GM23338 (cell line): ENCODE results near the gene MAGI1. TPM values are rescaled to one million over a fixed set of nuclear protein-coding genes. Genes with fewer than 3 reads are reported as not detected.
A peak's percentile ranks its signal among the peaks of the same experiment; 100 is the strongest.

Experiments used
- ATAC-seq: fragments of 200-7000 bp; cut with Tn5 transposase; 3 replicates; pipeline ENCODE4 v1.9.1; 2020
- DNase-seq: peaks from one replicate; pipeline ENCODE4 v3.0.0-alpha.2; 2015; ENCODE audit warnings: low spot score
- H2AFZ ChIP-seq: fragments of 200-600 bp; sonication (generic); 2 replicates; pipeline ENCODE4 v1.8.0; 2016; ENCODE audit warnings: antibody characterized with exemption, mild to moderate bottlenecking, moderate library complexity
- H3F3A ChIP-seq: fragments of 200-600 bp; sonication (generic); replicated peaks from 2 replicates; pipeline ENCODE4 v1.8.0; 2017; ENCODE audit warnings: antibody characterized with exemption, mixed run types, low read depth
- H3K27ac ChIP-seq: fragments of 200-600 bp; sonication (generic); 2 replicates; pipeline ENCODE4 v1.6.1; 2016; ENCODE audit warnings: low read depth
- H3K27me3 ChIP-seq: fragments of 200-600 bp; sonication (generic); 2 replicates; pipeline ENCODE4 v1.8.0; 2016; ENCODE audit warnings: mild to moderate bottlenecking, mixed run types, moderate library complexity; ENCODE audit not compliant: insufficient read depth
- H3K36me3 ChIP-seq: fragments of 200-600 bp; sonication (generic); 2 replicates; pipeline ENCODE4 v1.8.0; 2016; ENCODE audit warnings: mild to moderate bottlenecking; ENCODE audit not compliant: insufficient read depth
- H3K4me1 ChIP-seq: fragments of 200-600 bp; sonication (generic); 2 replicates; pipeline ENCODE4 v1.8.0; 2016; ENCODE audit warnings: mild to moderate bottlenecking, moderate library complexity; ENCODE audit not compliant: insufficient read depth
- H3K4me2 ChIP-seq: fragments of 200-600 bp; sonication (generic); 2 replicates; pipeline ENCODE4 v1.7.1; 2017; ENCODE audit warnings: mixed run types
- H3K4me3 ChIP-seq: fragments of 200-600 bp; sonication (generic); 2 replicates; pipeline ENCODE4 v1.6.1; 2016; ENCODE audit warnings: mixed run types
- H3K79me2 ChIP-seq: fragments of 200-600 bp; sonication (generic); replicated peaks from 2 replicates; pipeline ENCODE4 v1.8.0; 2017; ENCODE audit warnings: mild to moderate bottlenecking; ENCODE audit not compliant: insufficient read depth
- H3K9me2 ChIP-seq: fragments of 200-600 bp; sonication (generic); 2 replicates; pipeline ENCODE4 v1.8.0; 2017; ENCODE audit not compliant: insufficient read depth
- H4K20me1 ChIP-seq: fragments of 200-600 bp; sonication (generic); replicated peaks from 2 replicates; pipeline ENCODE4 v1.8.0; 2017; ENCODE audit warnings: mild to moderate bottlenecking; ENCODE audit not compliant: insufficient read depth
- H3K27ac Mint-ChIP-seq: 2 replicates; pipeline ENCODE4 v1.8.0; 2020; ENCODE audit warnings: inconsistent platforms, mild to moderate bottlenecking, moderate library complexity, mixed read lengths
- H3K27me3 Mint-ChIP-seq: 3 replicates; pipeline ENCODE4 v1.8.0; 2022; ENCODE audit warnings: low read depth, mild to moderate bottlenecking, moderate library complexity, mixed read lengths, inconsistent platforms; ENCODE audit not compliant: insufficient read depth, poor library complexity
- H3K36me3 Mint-ChIP-seq: 3 replicates; pipeline ENCODE4 v1.8.0; 2021; ENCODE audit warnings: low read depth, mild to moderate bottlenecking, inconsistent platforms, moderate library complexity, mixed read lengths
- H3K4me1 Mint-ChIP-seq: 3 replicates; pipeline ENCODE4 v1.8.0; 2020; ENCODE audit warnings: mild to moderate bottlenecking, inconsistent platforms, mixed read lengths
- H3K4me3 Mint-ChIP-seq: 3 replicates; pipeline ENCODE4 v1.8.0; 2021; ENCODE audit warnings: moderate library complexity, mild to moderate bottlenecking, inconsistent platforms, mixed read lengths
- H3K9me3 Mint-ChIP-seq: 3 replicates; pipeline ENCODE4 v1.8.0; 2020; ENCODE audit warnings: moderate library complexity, mild to moderate bottlenecking, inconsistent platforms, mixed read lengths
- CREB1 ChIP-seq: fragments of 250-450 bp; sonication (Bioruptor Pico); IDR thresholded peaks from 2 replicates; pipeline ENCODE4 v1.5.0; 2020; ENCODE audit warnings: low read depth, mild to moderate bottlenecking, moderate library complexity
- CTCF ChIP-seq, 2 experiments: fragments of 200-600 bp in 1 of 2; sonication (generic) in 1 of 2; conservative IDR thresholded peaks; 2 replicates each; pipeline versions ENCODE4 v1.5.1 to v1.6.1; 2016 to 2017; ENCODE audit warnings: antibody characterized with exemption in 2 of 2, low read depth in 2 of 2, mild to moderate bottlenecking in 2 of 2, moderate library complexity in 1 of 2
- ETS1 ChIP-seq: IDR thresholded peaks from 2 replicates; pipeline ENCODE4 v1.6.1; 2016; ENCODE audit warnings: antibody characterized with exemption
- EZH2 ChIP-seq: fragments of 200-600 bp; sonication (generic); IDR thresholded peaks from one replicate; pipeline ENCODE4 v1.8.0; 2017; ENCODE audit warnings: antibody characterized with exemption, mild to moderate bottlenecking, low read depth; ENCODE audit not compliant: unreplicated experiment
- EZH2phosphoT487 ChIP-seq: fragments of 200-600 bp; sonication (generic); IDR thresholded peaks from one replicate; pipeline ENCODE4 v1.8.1; 2018; ENCODE audit warnings: antibody characterized with exemption; ENCODE audit not compliant: unreplicated experiment
- JUNB ChIP-seq: IDR thresholded peaks from one replicate; pipeline ENCODE4 v1.6.1; 2016; ENCODE audit warnings: antibody characterized with exemption; ENCODE audit not compliant: unreplicated experiment
- NANOG ChIP-seq: IDR thresholded peaks from 2 replicates; pipeline ENCODE4 v1.6.1; 2016; ENCODE audit warnings: antibody characterized with exemption, borderline replicate concordance
- POLR2AphosphoS5 ChIP-seq: IDR thresholded peaks from 2 replicates; pipeline ENCODE4 v1.6.1; 2016; ENCODE audit warnings: antibody characterized with exemption, low read depth
- REST ChIP-seq: IDR thresholded peaks from one replicate; pipeline ENCODE4 v1.6.1; 2018; ENCODE audit warnings: antibody characterized with exemption; ENCODE audit not compliant: unreplicated experiment
- STAT1 ChIP-seq: IDR thresholded peaks from one replicate; pipeline ENCODE4 v1.6.1; 2016; ENCODE audit warnings: antibody characterized with exemption; ENCODE audit not compliant: unreplicated experiment
- ZNF114 ChIP-seq: fragments of 250-450 bp; sonication (Bioruptor Pico); IDR thresholded peaks from 2 replicates; pipeline ENCODE4 v1.5.0; 2020; ENCODE audit warnings: mild to moderate bottlenecking, moderate library complexity
- ZNF331 ChIP-seq: fragments of 250-450 bp; sonication (Bioruptor Pico); IDR thresholded peaks from 2 replicates; pipeline ENCODE4 v1.5.0; 2020; ENCODE audit warnings: low read depth, mild to moderate bottlenecking, moderate library complexity
- polyA plus RNA-seq: library from polyadenylated mRNA; unstranded; fragments of >200 nt; fragmentation: Nextera tagmentation; extraction: Ambion mirVana; gene quantifications from 2 replicates; pipeline ENCODE4 v1.2.1, GENCODE V29; 2016
- total RNA-seq: library from RNA; depleted of rRNA; stranded (reverse); fragments of >200 nt; shearing (Covaris generic); gene quantifications from 2 replicates; pipeline ENCODE4 v1.2.3, GENCODE V29; 2014

MAGI1 gene
- total and polyA plus RNA-seq, 2 experiments from 2014 or later: 27.4 to 71.2 TPM

DNA sequence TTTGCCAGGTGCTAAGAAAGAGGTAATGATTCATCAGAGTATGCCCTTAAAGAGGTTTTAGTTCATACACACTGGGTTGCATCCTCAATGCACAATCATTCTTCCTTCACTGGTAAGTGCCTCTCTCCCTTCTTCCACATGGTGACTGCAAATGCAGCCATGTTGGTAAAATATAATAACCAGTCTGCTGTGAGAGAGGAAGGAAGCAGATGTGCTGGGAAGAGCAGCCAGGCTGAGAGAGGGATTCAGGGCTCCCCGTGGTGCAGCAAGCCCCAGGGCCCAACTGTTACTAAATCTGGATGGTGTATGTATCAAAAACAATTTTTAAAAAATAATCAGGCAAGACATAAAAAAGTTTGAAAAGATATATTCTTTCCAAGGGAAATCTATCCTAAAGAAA lies 498.1 kb downstream of the MAGI1 start:
- no peaks in the 10 kb centered on the region for H3K9me2 ChIP-seq
- no peaks in the 10 kb centered on the region; the same call in 1 of the 2 replicates for H4K20me1 ChIP-seq
- Mint-ChIP-seq H3K36me3 (peaks cover 14% of the 10 kb centered on the region; the same call in 2 of the 3 replicates), H3K9me3 (peaks cover 14% of the 10 kb centered on the region; the same call in 2 of the 3 replicates), H3K27ac (0 out of 2 replicates have a peak overlapping the region, but pooled peaks have one; percentile 15), H3K4me3 (peak overlapping the region; percentile 28; the same call in 2 of the 3 replicates), H3K4me1 (peaks cover 17% of the 10 kb centered on the region), H3K27me3 (peaks cover 5% of the 10 kb centered on the region)
- peak overlapping the region; percentile 55 for H3K4me2 ChIP-seq
- peaks cover 46% of the 10 kb centered on the region for H3K4me1 ChIP-seq
- no peaks in the 10 kb centered on the region; the same call in 1 of the 2 replicates for H3F3A ChIP-seq
- peaks cover 90% of the 10 kb centered on the region for H3K79me2 ChIP-seq
- TF ChIP-seq EZH2 (no peak), ETS1 (no peak), POLR2AphosphoS5 (no peak), ZNF114 (no peak), NANOG (no peak), JUNB (no peak), REST (no peak), EZH2phosphoT487 (no peak), STAT1 (no peak), CREB1 (CRISPR knock-in tag) (no peak), CTCF (conservative IDR thresholded peaks at IDR 0.05; ENCODE audit: low read depth in 2 of 2) (no peak), ZNF331 (CRISPR knock-in tag) (no peak)
- no peak for DNase-seq
- no peaks in the 10 kb centered on the region for H3K36me3 ChIP-seq
- peak overlapping the region; percentile 15; the same call in 1 of the 2 replicates for H3K4me3 ChIP-seq
- peak; percentile 31 for ATAC-seq
- peak overlapping the region; percentile 88; the same call in 1 of the 2 replicates for H3K27ac ChIP-seq
- H3K27me3 ChIP-seq: no peaks in the 10 kb centered on the region
- no peak overlapping the region for H2AFZ ChIP-seq
